Activated T-helper 2 cell treated with anti-CD3 and anti-CD28 coated beads, Interferon-gamma antibody, Interleukin-2, Interleukin-4, amounts not matched to agents 10 μg/mL and 5 μg/mL and 100 μg/mL, durations not matched to agents 14 hours and 24 hours and 36 hours (primary cell): Measurements from ENCODE around the gene SPAG6. TPM values are rescaled to one million over a fixed set of nuclear protein-coding genes. Genes with fewer than 3 reads are reported as not detected.
A peak's percentile ranks its signal among the peaks of the same experiment; 100 is the strongest.
"Not testable (repeated sequence)": the region's sequence is repeated elsewhere in the genome, so short reads cannot be mapped to it uniquely, and the experiment has no call there.

ENCODE experiments used
- DNase-seq: peaks from one replicate; pipeline ENCODE4 v3.0.0; 2021; ENCODE audit warnings: low spot score
- H3K27ac Mint-ChIP-seq: one replicate; pipeline ENCODE4 v1.8.0; 2021; ENCODE audit warnings: mixed read lengths
- H3K27me3 Mint-ChIP-seq: one replicate; pipeline ENCODE4 v1.8.0; 2021; ENCODE audit warnings: low read depth, mixed read lengths
- H3K36me3 Mint-ChIP-seq: one replicate; pipeline ENCODE4 v1.8.0; 2021; ENCODE audit warnings: low read depth, mixed read lengths
- H3K4me1 Mint-ChIP-seq: one replicate; pipeline ENCODE4 v1.8.0; 2021; ENCODE audit warnings: low read depth, mixed read lengths
- H3K4me3 Mint-ChIP-seq: one replicate; pipeline ENCODE4 v1.8.0; 2021; ENCODE audit warnings: low read depth, mild to moderate bottlenecking, moderate library complexity, mixed read lengths
- H3K9me3 Mint-ChIP-seq: one replicate; pipeline ENCODE4 v1.8.0; 2021; ENCODE audit warnings: mixed read lengths
- intact Hi-C: fragments of 100-400 bp; cut with micrococcal nuclease; formaldehyde crosslinking; loops from one replicate; pipeline ENCODE4 v1.15.1; 2023
- total RNA-seq: library from RNA; stranded (reverse); gene quantifications from 2 replicates; pipeline ENCODE4 v1.2.3, GENCODE V29; 2022

Gene SPAG6
- total RNA-seq: 0.14 and 0.62 TPM in 2 replicates

DNA sequence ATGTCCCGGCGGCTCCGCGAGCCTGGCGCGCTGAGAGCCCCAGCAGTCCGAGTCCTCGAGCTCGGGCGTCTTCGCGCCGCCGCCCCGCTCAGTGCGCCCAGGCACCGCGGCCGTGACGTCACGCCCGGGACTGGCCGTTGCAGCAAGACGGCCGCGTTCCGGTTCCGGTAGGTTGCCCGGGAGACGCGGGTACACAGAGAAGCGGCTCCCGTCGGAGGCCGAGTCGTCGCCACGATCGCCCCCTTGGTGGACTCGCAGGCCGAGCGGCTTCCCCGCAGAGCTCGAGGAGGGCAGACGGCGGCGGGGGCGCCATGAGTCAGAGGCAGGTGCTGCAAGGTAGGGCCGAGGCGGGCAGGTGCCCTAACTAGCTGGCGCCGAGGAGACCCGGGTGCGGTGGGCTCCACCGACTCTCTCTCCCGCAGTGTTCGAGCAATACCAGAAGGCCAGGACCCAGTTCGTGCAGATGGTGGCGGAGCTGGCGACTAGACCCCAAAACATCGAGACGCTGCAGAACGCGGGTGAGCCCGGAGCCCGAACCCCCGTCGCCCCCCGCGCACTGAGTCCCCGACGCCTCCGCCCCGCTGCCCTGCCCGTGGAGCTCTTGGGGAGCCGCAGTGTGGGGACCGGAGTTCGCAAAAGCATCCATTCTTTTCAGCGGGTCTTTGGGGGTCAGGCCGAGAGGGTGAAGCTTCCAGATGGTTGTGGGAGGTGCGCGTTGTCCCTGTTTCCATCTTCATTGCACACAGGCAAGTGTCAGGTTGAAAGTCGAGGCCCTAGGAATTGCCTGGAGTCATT is at the start of gene SPAG6:
SPAG6 (plus strand) TSS at position 196 of the 795 bp plus-strand sequence; CDS start at position 312, 116 bp downstream.
- intact Hi-C loops: loop anchor here (2.0 kb wide), 1 partner anchor 855 kb away; no protein-coding TSS in a partner anchor
- Mint-ChIP-seq H3K4me1 (peaks cover 19% of the 10 kb centered on the region), H3K27ac (no peak within 1 kb of the TSS), H3K9me3 (no peaks in the 10 kb centered on the region), H3K4me3 (peak within 1 kb of the TSS; percentile 60), H3K27me3 (peaks cover 71% of the 10 kb centered on the region), H3K36me3 (no peaks in the 10 kb centered on the region)
- DNase-seq: peak; percentile 45

DNA sequence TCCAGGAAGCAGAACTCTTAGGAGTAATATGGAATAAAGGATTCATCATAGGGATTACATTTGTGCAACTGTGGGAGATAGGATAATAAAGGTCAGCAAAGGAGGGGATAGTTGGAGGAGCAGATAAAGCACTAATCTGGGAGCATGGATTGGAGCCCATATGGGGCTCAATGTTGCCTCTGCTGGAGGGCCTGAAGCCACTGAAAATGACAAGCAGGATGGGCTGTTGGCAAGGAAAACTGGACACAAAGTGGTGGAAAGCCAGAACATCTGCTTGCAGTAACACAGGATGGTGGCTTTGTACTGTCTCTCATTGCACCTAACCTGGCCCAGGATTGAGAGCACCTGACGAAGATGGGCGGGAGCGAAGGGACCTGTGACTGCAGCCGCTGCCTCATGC is 44.1 kb upstream of the SPAG6 start:
- Mint-ChIP-seq H3K27ac (no peak overlapping the region), H3K9me3 (peaks cover 7% of the 10 kb centered on the region), H3K36me3 (no peaks in the 10 kb centered on the region), H3K4me1 (no peaks in the 10 kb centered on the region), H3K4me3 (no peak overlapping the region), H3K27me3 (no peaks in the 10 kb centered on the region)
- intact Hi-C loops: no loop called here
- DNase-seq: no peak

DNA sequence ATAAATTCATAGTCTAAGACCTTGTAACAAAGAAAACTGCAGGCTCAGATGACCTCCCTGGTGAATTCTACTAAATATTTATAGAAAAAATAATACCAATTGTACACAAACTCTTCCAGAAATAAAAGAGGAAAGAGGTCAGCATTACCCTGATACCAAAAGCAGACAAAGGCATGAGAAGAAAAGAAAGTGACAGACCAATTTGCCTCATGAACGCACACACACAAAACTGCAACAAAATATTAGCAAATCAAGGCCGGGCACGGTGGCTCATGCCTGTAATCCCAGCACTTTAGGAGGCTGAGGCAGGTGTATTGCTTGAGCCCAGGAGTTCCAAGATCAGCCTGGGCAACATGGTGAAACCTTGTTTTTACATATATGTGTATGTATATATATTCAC is 41.8 kb upstream of the SPAG6 start:
- Mint-ChIP-seq H3K27ac (no peak overlapping the region), H3K27me3 (no peaks in the 10 kb centered on the region), H3K4me3 (no peak overlapping the region), H3K9me3 (peaks cover 7% of the 10 kb centered on the region), H3K36me3 (no peaks in the 10 kb centered on the region), H3K4me1 (peaks cover 4% of the 10 kb centered on the region)
- intact Hi-C loops: no loop called here
- DNase-seq: no peak

DNA sequence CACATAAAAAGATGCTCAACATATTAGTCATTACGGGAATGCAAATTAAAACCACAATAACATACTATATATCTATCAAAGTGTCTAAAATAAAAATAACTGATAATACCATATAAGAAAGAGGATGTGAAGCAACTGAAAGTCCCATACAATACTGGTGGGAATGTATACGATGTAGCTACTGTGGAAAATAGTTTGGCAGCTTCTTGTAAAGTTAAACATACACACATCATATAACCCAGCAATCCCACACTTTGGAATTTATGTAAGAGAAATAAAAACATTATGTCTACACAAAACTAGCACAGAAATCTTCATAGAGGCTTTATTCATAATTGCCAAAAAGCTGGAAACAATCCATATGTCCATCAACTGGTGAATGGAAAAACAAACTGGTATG is 39.6 kb upstream of the SPAG6 start:
- Mint-ChIP-seq H3K9me3 (peaks cover 7% of the 10 kb centered on the region), H3K36me3 (no peaks in the 10 kb centered on the region), H3K27me3 (no peaks in the 10 kb centered on the region), H3K4me1 (peaks cover 12% of the 10 kb centered on the region), H3K4me3 (no peak overlapping the region), H3K27ac (no peak overlapping the region)
- intact Hi-C loops: no loop called here
- no peak for DNase-seq

DNA sequence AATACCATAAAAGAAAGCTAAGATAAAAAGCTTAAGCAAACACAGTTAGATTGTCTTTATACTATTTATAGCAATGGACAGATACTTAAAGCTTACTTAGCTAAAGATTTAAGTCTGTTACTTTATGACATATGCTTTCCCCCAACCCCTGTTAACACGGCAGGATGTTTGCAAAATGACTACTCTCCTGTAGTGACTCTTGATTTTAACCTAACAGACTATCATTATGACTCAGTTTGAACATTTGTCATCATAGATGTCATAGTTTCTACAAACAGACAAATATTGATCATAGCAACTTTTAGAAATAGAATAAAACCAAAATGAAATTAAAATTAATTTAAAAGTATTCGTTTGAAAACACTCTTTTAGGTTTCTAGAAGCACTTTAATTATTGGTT is 36.9 kb upstream of the SPAG6 start:
- Mint-ChIP-seq H3K4me3 (no peak overlapping the region), H3K4me1 (peaks cover 17% of the 10 kb centered on the region), H3K36me3 (no peaks in the 10 kb centered on the region), H3K27ac (no peak overlapping the region), H3K27me3 (no peaks in the 10 kb centered on the region), H3K9me3 (peaks cover 7% of the 10 kb centered on the region)
- intact Hi-C loops: loop anchor here (1.0 kb wide), 3 partner anchors 8 to 61 kb away; partner anchors contain the start of gene COMMD3
- peak; percentile 34 for DNase-seq

DNA sequence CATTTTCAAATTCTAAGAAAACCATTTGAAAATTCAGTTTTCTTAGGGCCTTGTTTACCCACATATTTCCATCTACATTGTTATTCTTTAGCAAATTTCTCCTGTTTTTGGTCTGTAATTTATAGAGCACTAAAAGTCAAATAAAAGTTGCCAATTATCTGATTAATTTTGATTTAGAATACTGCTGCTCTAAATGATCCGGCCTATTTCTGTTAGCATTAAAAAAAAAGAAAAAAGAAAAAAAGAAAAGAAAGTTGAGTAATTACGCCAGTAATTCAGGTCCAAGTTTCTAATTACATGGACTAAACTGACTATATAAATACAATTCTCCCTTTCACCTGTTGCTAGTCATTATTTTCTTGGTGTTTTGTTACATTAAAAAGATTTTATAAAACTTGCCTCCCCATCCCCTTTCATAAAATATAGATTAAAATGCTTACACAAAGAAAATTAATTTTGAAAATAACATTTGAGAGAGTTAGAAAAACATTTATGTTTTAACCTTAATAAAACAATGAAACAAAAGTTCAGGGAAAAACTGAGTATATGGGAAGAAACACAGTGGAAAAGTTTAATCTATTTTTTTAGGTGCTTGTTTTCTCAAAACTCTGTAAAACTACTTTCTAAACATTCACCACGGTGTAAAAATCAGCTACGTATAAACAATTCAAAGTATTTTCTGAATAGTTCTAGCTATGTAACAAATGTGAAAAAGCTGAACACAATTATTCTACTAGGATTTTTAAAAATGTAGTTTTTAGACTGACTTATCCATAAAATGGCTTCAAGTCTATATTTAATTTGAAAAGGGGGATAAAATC is 35.9 kb upstream of the SPAG6 start:
- no peaks in the 10 kb centered on the region for H3K27me3 Mint-ChIP-seq
- H3K9me3 Mint-ChIP-seq: peaks cover 2% of the 10 kb centered on the region
- no peak for DNase-seq
- intact Hi-C loops: no loop called here
- H3K4me3 Mint-ChIP-seq: no peak overlapping the region
- H3K36me3 Mint-ChIP-seq: no peaks in the 10 kb centered on the region
- peak overlapping the region; percentile 69 for H3K27ac Mint-ChIP-seq
- peaks cover 17% of the 10 kb centered on the region for H3K4me1 Mint-ChIP-seq

DNA sequence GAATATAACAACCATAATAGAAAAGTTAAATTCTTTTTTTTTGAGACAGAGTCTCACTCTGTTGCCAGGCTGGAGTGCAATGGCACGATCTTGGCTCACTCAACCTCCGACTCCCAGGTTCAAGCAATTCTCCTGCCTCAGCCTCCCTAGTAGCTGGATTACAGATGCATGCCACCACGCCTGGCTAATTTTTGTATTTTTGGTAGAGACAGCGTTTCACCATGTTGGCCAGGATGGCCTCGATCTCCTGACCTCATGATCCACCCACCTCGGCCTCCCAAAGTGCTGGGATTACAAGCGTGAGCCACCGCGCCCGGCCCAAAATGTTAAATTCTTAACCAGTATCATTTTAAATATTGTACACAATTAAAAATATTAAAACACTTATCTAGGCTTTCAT is 35.3 kb upstream of the SPAG6 start:
- H3K36me3 Mint-ChIP-seq, H3K9me3 Mint-ChIP-seq, H3K27me3 Mint-ChIP-seq, DNase-seq, H3K4me3 Mint-ChIP-seq: not testable (repeated sequence)
- Mint-ChIP-seq H3K27ac (peak overlapping the region; percentile 69), H3K4me1 (peaks cover 21% of the 10 kb centered on the region)
- intact Hi-C loops: loop anchor here (10.0 kb wide), 1 partner anchor 375 kb away; no protein-coding TSS in a partner anchor

DNA sequence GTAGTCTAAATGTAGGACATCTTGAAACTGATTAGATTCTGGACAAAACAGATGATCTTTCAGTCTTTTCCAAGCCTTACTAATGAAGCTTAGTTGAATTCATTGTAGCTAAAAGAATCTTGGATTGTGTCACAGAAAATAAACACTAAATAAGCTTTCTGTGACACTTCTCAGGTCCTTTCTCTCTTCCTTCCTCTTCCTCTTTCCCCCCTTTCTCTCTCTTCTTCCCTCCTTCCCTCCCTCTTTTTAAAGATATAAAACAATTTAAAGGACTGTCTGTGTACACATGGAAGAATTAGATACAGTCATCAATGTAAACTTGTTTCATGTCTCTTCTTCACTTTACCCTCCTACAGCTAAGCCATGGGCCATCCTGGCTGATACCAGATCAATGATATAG is 34.4 kb upstream of the SPAG6 start:
- Mint-ChIP-seq H3K27ac (no peak overlapping the region), H3K4me1 (peaks cover 29% of the 10 kb centered on the region), H3K36me3 (no peaks in the 10 kb centered on the region), H3K27me3 (no peaks in the 10 kb centered on the region), H3K4me3 (no peak overlapping the region), H3K9me3 (no peaks in the 10 kb centered on the region)
- intact Hi-C loops: loop anchor here (10.0 kb wide), 1 partner anchor 374 kb away; no protein-coding TSS in a partner anchor
- DNase-seq: no peak

DNA sequence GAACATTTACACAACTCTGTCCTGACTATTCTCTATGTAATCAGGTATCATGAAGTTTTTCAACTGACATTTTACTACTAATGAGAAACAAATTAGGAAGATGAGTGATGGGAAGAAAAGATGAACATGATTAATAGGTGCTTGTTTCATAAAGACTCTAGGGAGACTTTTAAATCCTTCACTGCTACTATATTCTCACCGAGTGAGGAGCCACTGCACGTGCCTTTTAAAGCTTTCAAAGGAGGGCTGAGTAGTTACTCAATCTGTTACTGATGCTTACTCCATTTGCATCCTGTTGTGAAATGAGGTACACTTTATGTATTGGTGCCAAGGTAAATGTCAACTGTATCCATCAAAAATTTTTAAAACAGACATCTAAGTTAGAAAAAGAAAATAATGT is 30.4 kb upstream of the SPAG6 start:
- DNase-seq: no peak
- H3K27me3 Mint-ChIP-seq: peaks cover 1% of the 10 kb centered on the region
- H3K9me3 Mint-ChIP-seq: no peaks in the 10 kb centered on the region
- intact Hi-C loops: loop anchor here (5.0 to 10.0 kb wide), 3 partner anchors 370 to 798 kb away; partner anchors contain the start of gene MLLT10
- H3K4me1 Mint-ChIP-seq: peaks cover 36% of the 10 kb centered on the region
- H3K27ac Mint-ChIP-seq: peak overlapping the region; percentile 88
- peaks cover 21% of the 10 kb centered on the region for H3K36me3 Mint-ChIP-seq
- H3K4me3 Mint-ChIP-seq: peak overlapping the region; percentile 84

DNA sequence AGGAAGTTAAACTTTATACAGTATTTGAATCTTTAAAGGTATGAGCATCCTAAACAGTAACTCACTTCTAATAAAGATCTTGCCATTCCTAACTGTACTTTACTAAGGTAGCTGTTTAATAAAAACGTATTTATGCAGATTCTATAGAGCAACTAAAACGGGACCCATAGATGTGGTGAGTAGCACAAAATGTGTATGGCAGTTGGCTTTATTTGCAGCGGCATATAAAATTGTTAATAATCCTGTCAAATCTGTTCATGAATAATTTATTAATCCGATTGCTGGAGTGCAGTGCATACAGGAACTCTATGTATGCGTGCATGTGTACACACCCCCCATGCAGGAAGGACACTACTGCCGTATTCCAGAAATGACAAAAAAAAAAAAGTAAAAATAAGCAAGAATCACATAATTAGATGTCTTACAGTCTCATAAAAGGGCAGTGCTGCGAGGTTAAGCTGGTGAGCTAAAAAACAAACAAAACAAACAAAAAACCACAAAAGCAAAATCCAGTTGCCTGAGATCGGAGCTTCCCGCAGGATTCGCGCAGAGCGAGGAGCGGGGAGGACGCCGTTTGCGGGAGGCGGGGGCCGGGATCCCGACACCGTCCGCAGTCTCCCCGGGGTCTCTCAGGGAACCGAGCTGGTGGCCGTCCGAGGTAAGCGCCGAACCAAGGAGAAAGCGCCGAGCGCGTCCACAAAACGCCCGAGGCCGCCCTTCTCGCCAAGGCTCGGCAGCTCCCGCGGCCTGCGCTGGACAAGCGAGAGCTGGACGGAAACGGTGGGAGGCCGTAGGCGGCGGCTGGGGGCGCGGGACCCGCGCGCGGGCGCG is 29.6 kb upstream of the SPAG6 start:
- intact Hi-C loops: loop anchor here (1.0 to 10.0 kb wide), 6 partner anchors 7 to 798 kb away; partner anchors contain the start of gene MLLT10
- Mint-ChIP-seq H3K4me3 (peak overlapping the region; percentile 84), H3K4me1 (peaks cover 40% of the 10 kb centered on the region), H3K36me3 (peaks cover 25% of the 10 kb centered on the region), H3K27me3 (peaks cover 1% of the 10 kb centered on the region), H3K9me3 (no peaks in the 10 kb centered on the region), H3K27ac (peak overlapping the region; percentile 88)
- no peak for DNase-seq

DNA sequence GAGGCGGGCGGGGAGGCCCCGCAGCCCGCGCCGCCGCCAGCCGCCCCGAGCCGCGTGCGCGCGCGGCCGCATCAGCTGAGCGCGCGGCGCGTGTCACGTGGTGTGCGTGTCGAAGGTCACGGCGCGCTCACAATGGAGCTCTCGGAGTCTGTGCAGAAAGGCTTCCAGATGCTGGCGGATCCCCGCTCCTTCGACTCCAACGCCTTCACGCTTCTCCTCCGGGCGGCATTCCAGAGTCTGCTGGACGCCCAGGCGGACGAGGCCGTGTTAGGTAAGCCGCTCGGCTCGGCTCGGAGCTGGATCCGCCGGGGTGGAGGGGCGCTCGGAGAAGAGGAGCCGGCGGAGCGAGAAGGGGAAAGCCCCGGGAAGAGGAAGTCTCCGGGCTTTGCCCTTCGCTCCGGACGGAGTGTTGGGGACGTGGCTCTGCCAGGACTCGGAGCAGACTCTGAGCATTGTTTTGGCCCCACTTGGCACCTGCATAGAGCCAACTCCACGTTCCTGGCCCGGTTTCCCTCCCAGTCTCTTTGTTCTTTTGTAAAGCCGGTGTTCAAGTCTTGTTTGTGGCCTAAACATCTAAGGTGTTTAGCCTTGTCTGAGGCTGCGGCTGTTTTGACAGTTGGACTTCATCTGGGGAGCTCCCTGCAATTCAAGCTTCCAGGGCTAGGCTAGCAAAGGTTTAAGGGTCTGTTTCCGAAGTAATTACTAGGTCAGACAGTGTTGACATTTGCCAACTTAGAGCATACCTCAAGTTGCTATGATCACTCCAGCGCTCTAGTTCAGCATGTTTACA is 28.8 kb upstream of the SPAG6 start, which contains the start of gene COMMD3:
COMMD3 (plus strand) TSS at position 103 of the 790 bp plus-strand sequence; CDS start at position 133, 30 bp downstream.
- Mint-ChIP-seq H3K27ac (peak within 1 kb of the TSS; percentile 88), H3K36me3 (peaks cover 25% of the 10 kb centered on the region), H3K4me3 (peak within 1 kb of the TSS; percentile 88), H3K27me3 (peaks cover 1% of the 10 kb centered on the region), H3K4me1 (peaks cover 40% of the 10 kb centered on the region), H3K9me3 (no peaks in the 10 kb centered on the region)
- intact Hi-C loops: loop anchor here (1.0 to 10.0 kb wide), 7 partner anchors 8 to 799 kb away; partner anchors contain the start of gene MLLT10
- peak; percentile 79 for DNase-seq
